ENCODE measurements around the gene ORC4.
A peak's percentile ranks its signal among the peaks of the same experiment; 100 is the strongest.

ORC4 gene

DNA sequence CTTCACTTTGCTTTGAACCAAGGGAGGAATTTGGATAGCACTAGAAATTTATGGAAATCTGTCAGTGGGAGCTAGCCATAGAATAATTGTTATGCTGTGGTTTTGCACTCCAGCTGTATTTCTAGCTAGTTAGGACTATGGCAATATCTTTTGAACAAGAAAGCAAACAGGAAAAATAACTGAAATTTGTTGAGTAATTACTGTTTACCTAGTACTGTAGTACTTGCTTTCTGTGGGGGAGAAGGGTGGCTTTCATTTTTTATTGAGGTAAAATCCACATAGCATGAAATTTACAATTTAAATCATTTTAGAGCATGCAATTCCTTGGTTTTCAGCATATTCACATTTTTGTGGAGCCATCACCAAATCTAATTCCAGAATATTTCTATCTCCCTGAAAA, 28.7 kb upstream of the ORC4 start:
- in situ Hi-C loops (cut with MboI; ENCODE audit: low sequenced_read_pairs, unreplicated experiment): no loop called here
- DNase-seq (ENCODE audit: low spot score): no peak
- TF ChIP-seq, protein P1, sequence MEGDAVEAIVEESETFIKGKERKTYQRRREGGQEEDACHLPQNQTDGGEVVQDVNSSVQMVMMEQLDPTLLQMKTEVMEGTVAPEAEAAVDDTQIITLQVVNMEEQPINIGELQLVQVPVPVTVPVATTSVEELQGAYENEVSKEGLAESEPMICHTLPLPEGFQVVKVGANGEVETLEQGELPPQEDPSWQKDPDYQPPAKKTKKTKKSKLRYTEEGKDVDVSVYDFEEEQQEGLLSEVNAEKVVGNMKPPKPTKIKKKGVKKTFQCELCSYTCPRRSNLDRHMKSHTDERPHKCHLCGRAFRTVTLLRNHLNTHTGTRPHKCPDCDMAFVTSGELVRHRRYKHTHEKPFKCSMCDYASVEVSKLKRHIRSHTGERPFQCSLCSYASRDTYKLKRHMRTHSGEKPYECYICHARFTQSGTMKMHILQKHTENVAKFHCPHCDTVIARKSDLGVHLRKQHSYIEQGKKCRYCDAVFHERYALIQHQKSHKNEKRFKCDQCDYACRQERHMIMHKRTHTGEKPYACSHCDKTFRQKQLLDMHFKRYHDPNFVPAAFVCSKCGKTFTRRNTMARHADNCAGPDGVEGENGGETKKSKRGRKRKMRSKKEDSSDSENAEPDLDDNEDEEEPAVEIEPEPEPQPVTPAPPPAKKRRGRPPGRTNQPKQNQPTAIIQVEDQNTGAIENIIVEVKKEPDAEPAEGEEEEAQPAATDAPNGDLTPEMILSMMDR (IDR thresholded peaks at IDR 0.05; ENCODE audit: borderline replicate concordance, control extremely low read depth, extremely low read depth, insufficient read depth, missing control alignments): no peak

DNA sequence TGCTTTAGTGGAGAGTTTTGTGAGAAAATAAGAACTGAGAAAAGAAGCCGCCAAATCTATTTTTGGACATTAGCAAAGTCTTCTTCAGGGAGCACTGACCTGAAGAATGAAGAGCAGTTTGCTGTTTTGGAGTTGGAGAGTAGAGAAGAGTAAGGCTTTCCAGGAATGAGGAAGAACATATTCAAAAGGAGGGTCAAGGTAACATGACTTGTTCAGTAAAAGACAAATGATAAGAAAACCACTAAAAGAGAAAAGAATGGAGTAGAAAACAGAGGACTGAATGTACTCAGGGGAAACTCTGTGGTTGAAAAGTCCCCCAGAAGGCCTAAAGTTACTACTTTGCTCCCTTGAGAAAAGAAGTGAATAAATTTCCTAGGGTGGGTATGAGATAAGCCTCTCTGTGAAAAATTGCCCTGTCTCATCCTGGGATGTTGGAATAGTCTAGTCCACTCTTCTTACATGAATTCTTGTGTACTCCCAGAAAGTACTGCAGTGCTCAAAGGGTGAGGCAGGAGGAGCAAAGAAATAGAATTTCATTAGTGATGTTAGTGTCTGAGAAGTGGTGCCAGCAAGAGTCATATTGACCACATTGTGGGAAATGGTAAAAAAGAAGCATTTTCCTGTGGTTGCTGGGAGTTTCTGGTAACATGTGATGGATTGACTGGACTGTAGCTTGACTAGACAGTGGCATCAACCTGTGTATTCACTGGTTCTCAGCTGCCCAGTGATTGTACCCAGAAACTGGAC, 28.1 kb upstream of the ORC4 start:
- DNase-seq (ENCODE audit: low spot score): peak; percentile 12

DNA sequence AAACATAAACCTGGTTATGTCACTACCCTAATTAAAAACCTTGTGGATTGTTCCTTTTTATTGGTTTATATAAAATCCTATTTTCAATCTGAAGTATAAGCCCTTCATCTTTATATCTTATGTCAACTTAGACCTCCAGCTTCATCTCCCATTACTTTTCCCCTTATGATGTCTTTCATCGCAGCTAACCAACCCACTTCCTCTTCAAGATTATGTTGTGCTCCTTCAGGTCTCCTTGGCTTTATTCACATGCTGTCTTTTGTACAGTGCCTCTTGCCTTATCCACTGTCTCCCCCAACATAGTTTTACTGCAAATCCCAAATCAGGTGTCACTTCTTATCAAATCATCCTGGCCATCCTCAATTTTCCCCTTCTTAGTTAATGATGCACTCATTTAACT, 26.3 kb upstream of the ORC4 start:
- in situ Hi-C loops (cut with MboI; ENCODE audit: low sequenced_read_pairs, unreplicated experiment): no loop called here
- TF ChIP-seq, protein P1 (IDR thresholded peaks at IDR 0.05; ENCODE audit: borderline replicate concordance, control extremely low read depth, extremely low read depth, insufficient read depth, missing control alignments): no peak
- no peak for DNase-seq (ENCODE audit: low spot score)

More for the DNA sequence above, 28.1 kb upstream of the ORC4 start:
- in situ Hi-C loops (cut with MboI; ENCODE audit: low sequenced_read_pairs, unreplicated experiment): no loop called here
- TF ChIP-seq, protein P1 (IDR thresholded peaks at IDR 0.05; ENCODE audit: borderline replicate concordance, control extremely low read depth, extremely low read depth, insufficient read depth, missing control alignments): no peak

DNA sequence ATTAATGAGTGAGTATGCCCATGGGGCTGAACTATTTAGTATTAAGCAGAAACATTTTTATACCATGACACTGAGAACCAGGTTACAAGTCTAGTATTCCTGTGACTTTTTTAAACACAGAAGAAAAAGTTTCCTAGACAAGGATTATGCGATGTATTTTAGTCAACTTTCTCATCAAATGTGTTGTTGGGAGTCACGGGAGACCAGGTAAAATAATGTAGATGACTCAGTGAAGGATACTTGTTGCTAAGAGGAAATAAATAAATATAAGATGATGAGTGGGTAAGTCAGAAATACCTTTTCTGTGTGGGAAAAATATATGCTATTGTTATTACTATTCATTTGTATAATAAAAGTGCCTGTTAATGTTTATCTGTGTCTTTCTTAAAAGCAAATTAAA, 23.8 kb upstream of the ORC4 start:
- no peak for DNase-seq (ENCODE audit: low spot score)
- in situ Hi-C loops (cut with MboI; ENCODE audit: low sequenced_read_pairs, unreplicated experiment): no loop called here
- TF ChIP-seq, protein P1 (IDR thresholded peaks at IDR 0.05; ENCODE audit: borderline replicate concordance, control extremely low read depth, extremely low read depth, insufficient read depth, missing control alignments): no peak

DNA sequence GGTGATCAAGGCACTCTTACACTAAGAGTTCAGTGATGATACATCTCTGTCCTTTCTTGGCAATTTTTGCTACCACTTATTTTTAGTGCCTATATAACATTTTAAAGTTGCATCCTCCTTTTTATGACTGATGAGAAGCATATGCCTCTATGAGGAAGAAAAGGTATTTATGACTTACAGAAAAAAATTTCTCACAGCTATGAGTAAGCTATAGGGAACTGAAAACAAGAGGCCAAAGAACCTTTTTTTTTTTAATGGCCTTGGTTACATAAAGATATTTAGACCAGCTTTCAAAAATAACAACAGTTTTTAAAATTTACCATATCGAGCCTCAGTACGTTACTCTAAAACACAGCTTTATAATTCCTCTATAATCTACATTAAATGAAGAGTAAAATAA, 21.7 kb upstream of the ORC4 start:
- TF ChIP-seq, protein P1 (IDR thresholded peaks at IDR 0.05; ENCODE audit: borderline replicate concordance, control extremely low read depth, extremely low read depth, insufficient read depth, missing control alignments): no peak
- DNase-seq (ENCODE audit: low spot score): peak; percentile 36
- in situ Hi-C loops (cut with MboI; ENCODE audit: low sequenced_read_pairs, unreplicated experiment): no loop called here

DNA sequence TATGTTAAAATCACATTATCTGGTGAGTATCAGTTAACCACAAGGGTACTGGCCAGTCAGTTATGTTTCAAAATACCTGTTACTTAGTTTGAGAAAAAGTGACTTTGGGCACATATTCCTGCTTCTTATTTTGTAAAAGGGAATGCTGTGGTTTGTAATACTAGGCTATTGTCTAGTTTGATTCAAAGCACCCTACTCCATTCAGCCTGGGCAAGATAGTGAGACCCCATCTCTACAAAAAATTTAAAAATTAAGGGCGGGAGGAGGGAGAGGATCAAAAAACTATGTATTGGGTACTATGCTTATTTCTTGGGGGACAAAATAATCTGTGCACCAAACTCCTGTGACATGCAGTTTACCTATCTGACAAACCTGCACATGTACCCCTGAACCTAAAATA, 19.2 kb upstream of the ORC4 start:
- in situ Hi-C loops (cut with MboI; ENCODE audit: low sequenced_read_pairs, unreplicated experiment): no loop called here
- TF ChIP-seq, protein P1 (IDR thresholded peaks at IDR 0.05; ENCODE audit: borderline replicate concordance, control extremely low read depth, extremely low read depth, insufficient read depth, missing control alignments): no peak
- no peak for DNase-seq (ENCODE audit: low spot score)
